Lower leg skin (tissue), 4 donors: ENCODE results near the gene SLC52A1. TPM values are rescaled to one million over a fixed set of nuclear protein-coding genes. Genes with fewer than 3 reads are reported as not detected.

Source experiments
- DNase-seq, 2 donors: peaks; one replicate each; pipeline ENCODE4 v3.0.0-alpha.2; 2019; ENCODE audit warnings: low spot score in 2 of 2
- H3K4me3 ChIP-seq: fragments of 200-600 bp; sonication (generic); 2 replicates; pipeline ENCODE4 v1.5.1; 2017; ENCODE audit warnings: mild to moderate bottlenecking, low read depth; ENCODE audit not compliant: poor library complexity, severe bottlenecking
- CTCF ChIP-seq, 3 donors: fragments of 450-650 bp; IDR thresholded peaks; one replicate each; pipeline ENCODE4 v1.5.1; 2016; ENCODE audit warnings: antibody characterized with exemption in 3 of 3, mild to moderate bottlenecking in 3 of 3, moderate library complexity in 2 of 3
- POLR2A ChIP-seq, 2 donors: fragments of 450-650 bp; IDR thresholded peaks; one replicate each; pipeline ENCODE4 v1.6.1; 2016 to 2017; ENCODE audit warnings: antibody characterized with exemption in 2 of 2, mild to moderate bottlenecking in 1 of 2, moderate library complexity in 1 of 2
- WGBS, 2 donors: methylation state at CpG; one replicate each; pipeline ENCODE4 v1.1.5; 2018; 5-methylcytosine and 5-hydroxymethylcytosine counted together
- intact Hi-C: fragments of 100-400 bp; cut with DNase I; formaldehyde crosslinking; loops from one replicate; pipeline ENCODE4 v1.15.0; 2023; ENCODE audit warnings: low total_unique reads
- total RNA-seq, 4 donors: library from RNA; depleted of rRNA; stranded (reverse); fragments of >200 nt; gene quantifications; one replicate each; pipeline ENCODE4 v1.1.0, GENCODE V29; 2016

Gene SLC52A1
- total RNA-seq, 4 donors from 2014 or later = 3.3 to 16.1 (median 4.8) TPM

- intact Hi-C loops = no loop called here
- DNase-seq = no peak
- 67 to 81% methylated on average over 4 of the region's 4 CpGs for WGBS, 2 donors
These were observed 34.5 kb upstream of the SLC52A1 start for GRCh38 chr17:5069724-5070123.

GRCh38 chr17:5068236-5068635, 33.0 kb upstream of the SLC52A1 start:
- intact Hi-C loops = no loop called here
- WGBS, 2 donors = 89 to 94% methylated on average over 3 of the region's 3 CpGs
- TF ChIP-seq POLR2A (IDR thresholded peaks at IDR 0.05) (no peak), CTCF (IDR thresholded peaks at IDR 0.05) (no peak)
- DNase-seq = no peak
- H3K4me3 ChIP-seq = no peak overlapping the region

More at GRCh38 chr17:5069724-5070123, 34.5 kb upstream of the SLC52A1 start:
- TF ChIP-seq CTCF (IDR thresholded peaks at IDR 0.05) (no peak), POLR2A (IDR thresholded peaks at IDR 0.05) (no peak)
- no peak overlapping the region for H3K4me3 ChIP-seq

GRCh38 chr17:5065227-5065744, 30.1 kb upstream of the SLC52A1 start:
- TF ChIP-seq POLR2A (IDR thresholded peaks at IDR 0.05) (no peak), CTCF (IDR thresholded peaks at IDR 0.05) (no peak)
- H3K4me3 ChIP-seq = no peak overlapping the region
- no peak for DNase-seq
- intact Hi-C loops = no loop called here
- WGBS, 2 donors = 67% methylated on average over 1 of the region's 1 CpG

- intact Hi-C loops = loop anchor here (10.0 kb wide), 1 partner anchor 71 kb away; the partner anchor contains the start of gene CAMTA2
- DNase-seq = no peak
- WGBS, 2 donors = 91 to 93% methylated on average over 9 to 10 of the region's 10 CpGs
- H3K4me3 ChIP-seq = no peak overlapping the region
- TF ChIP-seq POLR2A (IDR thresholded peaks at IDR 0.05) = no peak
- TF ChIP-seq CTCF (IDR thresholded peaks at IDR 0.05) = no peak
These were observed 20.3 kb upstream of the SLC52A1 start for GRCh38 chr17:5055543-5055942.

GRCh38 chr17:5050278-5050677, 15.1 kb upstream of the SLC52A1 start:
- no peak for TF ChIP-seq CTCF (IDR thresholded peaks at IDR 0.05)
- TF ChIP-seq POLR2A (IDR thresholded peaks at IDR 0.05) = no peak
- H3K4me3 ChIP-seq = no peak overlapping the region
- 64 to 65% methylated on average over 9 of the region's 9 CpGs for WGBS, 2 donors
- intact Hi-C loops = loop anchor here (10.0 kb wide), 1 partner anchor 65 kb away; the partner anchor contains the start of gene CAMTA2
- no peak for DNase-seq

- WGBS, 2 donors = 56 to 62% methylated on average over 5 of the region's 5 CpGs
- no peak for DNase-seq
- H3K4me3 ChIP-seq = no peak overlapping the region
These were observed 14.2 kb upstream of the SLC52A1 start for GRCh38 chr17:5049314-5049841.

More at GRCh38 chr17:5049314-5049841, 14.2 kb upstream of the SLC52A1 start:
- intact Hi-C loops = no loop called here
- TF ChIP-seq POLR2A (IDR thresholded peaks at IDR 0.05) (no peak), CTCF (IDR thresholded peaks at IDR 0.05) (no peak)
